Uterus (tissue), 2 donors: ENCODE measurements around the gene DDX25.
"Not testable (repeated sequence)": the region's sequence is repeated elsewhere in the genome, so short reads cannot be mapped to it uniquely, and the experiment has no call there.

Experiments
- CTCF ChIP-seq, 4 experiments: fragments of 200-600 bp in 2 of 4; fragments of 450-650 bp in 2 of 4; sonication (generic) in 2 of 4; IDR thresholded peaks; one replicate each; pipeline ENCODE4 v1.5.1; 2016 to 2019; ENCODE audit warnings: antibody characterized with exemption in 4 of 4, mild to moderate bottlenecking in 2 of 4, moderate library complexity in 1 of 4
- POLR2A ChIP-seq, 2 donors: fragments of 450-650 bp; IDR thresholded peaks; one replicate each; pipeline ENCODE4 v1.6.1; 2016; ENCODE audit warnings: antibody characterized with exemption in 2 of 2, mild to moderate bottlenecking in 1 of 2, moderate library complexity in 1 of 2

GRCh38 chr11:125862786-125863185 is 41.5 kb upstream of the DDX25 start:
- TF ChIP-seq CTCF, POLR2A (IDR thresholded peaks at IDR 0.05): not testable (repeated sequence)
